T-cell (primary cell): ENCODE data around the gene GPR31. TPM values are rescaled to one million over a fixed set of nuclear protein-coding genes. Genes with fewer than 3 reads are reported as not detected.

Source experiments
- ATAC-seq, 4 experiments: fragments of 200-7000 bp in 3 of 4; fragments of 150-1000 bp in 1 of 4; cut with Tn5 transposase; replicated peaks in 1 of 4; 1 replicate in 3 of 4; 2 replicates in 1 of 4; pipeline ENCODE4 v1.10.0; 2021; ENCODE audit warnings: moderate library complexity in 3 of 4, mild to moderate bottlenecking in 2 of 4, moderate number of reproducible peaks in 1 of 4
- CTCF ChIA-PET, 2 donors: fragments of 300-600 bp; sonication (Branson Sonifier 250); formaldehyde crosslinking; loops; one replicate each; lab custom pipeline; 2022; ENCODE audit warnings: antibody characterized with exemption in 2 of 2; lab: Charles Lee
- POLR2A ChIA-PET, 2 donors: fragments of 300-600 bp; sonication (Branson Sonifier 250); formaldehyde crosslinking; loops; one replicate each; lab custom pipeline; 2022; ENCODE audit warnings: antibody characterized with exemption in 2 of 2; lab: Charles Lee
- DNase-seq, 35 experiments: peaks; one replicate each; pipeline versions ENCODE4 v3.0.0 to v3.0.0-alpha.2; 2013 to 2023
- H3K27ac ChIP-seq: one replicate; pipeline ENCODE4 v1.5.1; 2013; ENCODE audit warnings: low read length
- H3K27me3 ChIP-seq, 2 experiments: replicated peaks in 1 of 2; 1 replicate in 1 of 2; 2 replicates in 1 of 2; pipeline versions ENCODE4 v1.6.1 to v1.7.0; 2013; ENCODE audit warnings: low read length in 1 of 2, mixed read lengths in 1 of 2; ENCODE audit not compliant: control insufficient read depth in 2 of 2, insufficient read depth in 2 of 2; ENCODE audit errors: extremely low read depth in 1 of 2
- H3K36me3 ChIP-seq, 2 donors: 1 replicate in 1 of 2; 2 replicates in 1 of 2; pipeline versions ENCODE4 v1.6.1 to v1.7.0; 2013; ENCODE audit warnings: low read length in 1 of 2; ENCODE audit not compliant: control insufficient read depth in 2 of 2, insufficient read depth in 1 of 2; ENCODE audit errors: extremely low read depth in 1 of 2
- H3K4me1 ChIP-seq, 2 experiments: 1 replicate in 1 of 2; 2 replicates in 1 of 2; pipeline versions ENCODE4 v1.6.1 to v1.7.0; 2013; ENCODE audit warnings: low read length in 2 of 2, mixed read lengths in 1 of 2; ENCODE audit not compliant: insufficient read depth in 2 of 2, control insufficient read depth in 1 of 2; ENCODE audit errors: extremely low read depth in 1 of 2
- H3K4me3 ChIP-seq, 2 donors: 1 replicate in 1 of 2; 2 replicates in 1 of 2; pipeline versions ENCODE4 v1.5.1 to v1.7.0; 2013; ENCODE audit warnings: mild to moderate bottlenecking in 2 of 2, low read length in 1 of 2, moderate library complexity in 1 of 2; ENCODE audit not compliant: control insufficient read depth in 1 of 2; ENCODE audit errors: extremely low read depth in 1 of 2
- H3K9me3 ChIP-seq: 2 replicates; pipeline ENCODE4 v1.7.0; 2013
- H3K27ac Mint-ChIP-seq, 2 donors: one replicate each; pipeline ENCODE4 v1.8.0; 2020 to 2021; ENCODE audit warnings: mild to moderate bottlenecking in 2 of 2, mixed read lengths in 2 of 2
- H3K27me3 Mint-ChIP-seq, 2 donors: one replicate each; pipeline ENCODE4 v1.8.0; 2021 to 2022; ENCODE audit warnings: mixed read lengths in 2 of 2
- H3K36me3 Mint-ChIP-seq: one replicate; pipeline ENCODE4 v1.8.0; 2021; ENCODE audit warnings: mixed read lengths
- H3K4me1 Mint-ChIP-seq, 3 donors: one replicate each; pipeline ENCODE4 v1.8.0; 2020 to 2022; ENCODE audit warnings: mixed read lengths in 3 of 3, mild to moderate bottlenecking in 1 of 3
- H3K4me3 Mint-ChIP-seq, 3 donors: one replicate each; pipeline ENCODE4 v1.8.0; 2020 to 2022; ENCODE audit warnings: mild to moderate bottlenecking in 3 of 3, mixed read lengths in 3 of 3, moderate library complexity in 3 of 3
- H3K9me3 Mint-ChIP-seq, 3 donors: one replicate each; pipeline ENCODE4 v1.8.0; 2020 to 2022; ENCODE audit warnings: mixed read lengths in 3 of 3
- whole genome bisulfite sequencing: methylation state at CpG from one replicate; pipeline ENCODE4 v1.1.5; 2013; ENCODE audit warnings: missing lambda C conversion rate; ENCODE audit not compliant: insufficient coverage; 5-methylcytosine and 5-hydroxymethylcytosine counted together
- total RNA-seq, 35 experiments: library from RNA in 6 of 35; stranded (reverse) in 6 of 35; fragments of 120-200 nt in 1 of 35; gene quantifications; one replicate each; pipeline versions ENCODE4 v1.2.1 to v1.2.4 and lab custom pipeline; 2013 to 2026

Gene GPR31
- total RNA-seq, 5 donors from 2014 or later (not counting 1 experiment from before 2014, with no cell fraction given) = not detected

DNA sequence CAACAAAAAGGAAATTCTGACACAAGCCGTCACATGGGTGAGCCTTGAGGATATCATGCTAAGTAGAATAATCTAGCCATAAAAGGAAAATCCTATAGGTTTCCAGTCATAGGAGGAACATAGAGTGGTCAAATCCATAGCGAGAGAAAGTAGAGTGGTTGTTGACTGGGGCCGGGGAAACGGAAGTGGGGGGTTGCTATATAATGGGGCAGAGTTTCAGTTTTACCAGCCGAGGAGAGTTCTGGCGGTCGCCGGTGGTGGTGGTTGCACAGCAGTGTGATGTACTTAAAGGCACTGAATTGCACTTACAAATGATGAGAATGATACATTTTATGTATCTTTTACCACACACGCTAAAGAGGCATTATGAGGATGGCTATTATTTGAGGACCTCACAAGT lies 4.9 kb downstream of the GPR31 start:
- peak in 1 of 4 experiments; percentile 71 for ATAC-seq
- DNase-seq = no peak
- Mint-ChIP-seq H3K9me3 (no peaks in the 10 kb centered on the region), H3K27me3 (peaks cover 2 to 5% of the 10 kb centered on the region in 2 donors), H3K4me1 (peaks cover 0 to 27% (median 12%) of the 10 kb centered on the region in 3 donors), H3K36me3 (no peaks in the 10 kb centered on the region), H3K27ac (no peak overlapping the region), H3K4me3 (peak overlapping the region; percentile 53 to 60 (median 57))
- Histone ChIP-seq H3K9me3 (no peaks in the 10 kb centered on the region), H3K36me3 (no peaks in the 10 kb centered on the region), H3K27me3 (no peaks in the 10 kb centered on the region), H3K4me1 (peaks cover 0 to 6% of the 10 kb centered on the region in 2 experiments), H3K27ac (peak overlapping the region; percentile 26), H3K4me3 (peak overlapping the region in 1 of 2 donors; percentile 41)
- CTCF ChIA-PET = interaction anchor here in 1 of 2 donors (0.8 kb wide), 1 partner anchor 378 kb away, joined by 3 read pairs; no protein-coding TSS in a partner anchor
- WGBS = 14% methylated on average over 3 of the region's 9 CpGs
- POLR2A ChIA-PET = no interaction called here

DNA sequence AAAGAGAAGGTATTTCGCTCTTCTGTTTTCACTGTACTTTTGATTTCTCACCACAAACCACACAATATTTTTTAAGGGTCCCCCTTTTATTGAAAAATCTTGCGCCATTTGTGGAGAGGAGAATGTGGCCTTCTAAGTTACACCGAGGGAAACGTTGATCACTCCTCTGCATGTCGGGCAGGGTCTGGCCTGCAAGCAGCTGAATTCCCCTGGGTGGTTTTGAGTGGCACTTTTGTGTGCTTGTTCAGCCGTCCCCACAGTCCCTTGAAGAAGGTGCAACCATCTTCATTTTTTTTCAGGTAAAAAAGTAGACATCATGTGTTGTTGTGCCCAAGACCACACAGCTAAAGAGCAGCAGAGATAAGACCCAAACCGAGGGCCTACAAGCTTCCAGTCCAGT lies 6.1 kb downstream of the GPR31 start:
- ChIA-PET CTCF (no interaction called here), POLR2A (no interaction called here)
- Histone ChIP-seq H3K4me3 (no peak overlapping the region), H3K36me3 (no peaks in the 10 kb centered on the region), H3K4me1 (peaks cover 0 to 6% of the 10 kb centered on the region in 2 experiments), H3K9me3 (no peaks in the 10 kb centered on the region), H3K27ac (no peak overlapping the region), H3K27me3 (no peaks in the 10 kb centered on the region)
- Mint-ChIP-seq H3K4me1 (peaks cover 0 to 27% (median 12%) of the 10 kb centered on the region in 3 donors), H3K27me3 (peaks cover 2 to 6% of the 10 kb centered on the region in 2 donors), H3K9me3 (no peaks in the 10 kb centered on the region), H3K27ac (peak overlapping the region; percentile 41 to 71), H3K36me3 (no peaks in the 10 kb centered on the region), H3K4me3 (no peak overlapping the region)
- WGBS = 89% methylated on average over 3 of the region's 7 CpGs
- DNase-seq (no peak), ATAC-seq (no peak)

- no peaks in the 10 kb centered on the region for H3K9me3 Mint-ChIP-seq
These were observed 6.7 kb downstream of the GPR31 start for GRCh38 chr6:167150941-167151549.

DNA sequence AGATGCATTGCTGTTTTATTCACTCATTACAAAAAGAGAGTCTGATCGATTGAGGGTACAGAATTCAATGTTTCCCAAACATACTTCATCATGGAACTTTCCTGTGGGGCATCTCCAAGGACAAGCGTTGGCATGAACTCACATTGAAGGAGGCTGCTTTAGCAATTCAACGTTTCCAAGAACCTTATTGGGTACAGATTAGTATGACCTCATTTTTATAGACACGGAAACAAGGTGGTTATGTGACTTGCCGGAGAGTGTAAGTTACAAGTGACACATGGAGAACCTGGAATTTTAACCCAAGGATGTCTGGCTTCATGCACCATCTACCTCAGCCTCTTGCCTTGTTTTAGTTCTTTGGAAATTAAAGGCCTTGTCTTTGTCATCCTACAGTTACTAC lies 8.8 kb downstream of the GPR31 start:
- Mint-ChIP-seq H3K27me3 (peaks cover 5 to 7% of the 10 kb centered on the region in 2 donors), H3K9me3 (no peaks in the 10 kb centered on the region), H3K4me1 (peaks cover 0 to 25% (median 12%) of the 10 kb centered on the region in 3 donors), H3K27ac (no peak overlapping the region), H3K4me3 (no peak overlapping the region), H3K36me3 (no peaks in the 10 kb centered on the region)
- H3K36me3 ChIP-seq = no peaks in the 10 kb centered on the region
- no peak overlapping the region for H3K27ac ChIP-seq
- WGBS = 87% methylated on average over 3 of the region's 5 CpGs
- H3K9me3 ChIP-seq = no peaks in the 10 kb centered on the region
- POLR2A ChIA-PET = no interaction called here
- CTCF ChIA-PET = interaction anchor here in 1 of 2 donors (1.0 kb wide), 1 partner anchor 11 kb away, joined by 3 read pairs; no protein-coding TSS in a partner anchor
- DNase-seq (no peak), ATAC-seq (no peak)
- no peak overlapping the region for H3K4me3 ChIP-seq
- H3K4me1 ChIP-seq = peaks cover 0 to 6% of the 10 kb centered on the region in 2 experiments
- no peaks in the 10 kb centered on the region for H3K27me3 ChIP-seq

More at GRCh38 chr6:167150941-167151549, 6.7 kb downstream of the GPR31 start:
- no peaks in the 10 kb centered on the region for H3K36me3 Mint-ChIP-seq
- WGBS = 57% methylated on average over 3 of the region's 6 CpGs
- peaks cover 2 to 10% of the 10 kb centered on the region in 2 donors for H3K27me3 Mint-ChIP-seq
- no peak overlapping the region for H3K27ac ChIP-seq
- DNase-seq = no peak
- no peak for ATAC-seq
- CTCF ChIA-PET = interaction anchor here in 1 of 2 donors (0.6 kb wide), 1 partner anchor 9 kb away, joined by 3 read pairs; no protein-coding TSS in a partner anchor
- peaks cover 0 to 27% (median 12%) of the 10 kb centered on the region in 3 donors for H3K4me1 Mint-ChIP-seq
- POLR2A ChIA-PET = no interaction called here
- no peaks in the 10 kb centered on the region for H3K9me3 ChIP-seq
- no peaks in the 10 kb centered on the region for H3K36me3 ChIP-seq
- H3K4me3 Mint-ChIP-seq = no peak overlapping the region
- H3K27me3 ChIP-seq = no peaks in the 10 kb centered on the region
- H3K4me1 ChIP-seq = peaks cover 0 to 6% of the 10 kb centered on the region in 2 experiments
- H3K27ac Mint-ChIP-seq = peak overlapping the region in 1 of 2 donors; percentile 71
- H3K4me3 ChIP-seq = no peak overlapping the region

DNA sequence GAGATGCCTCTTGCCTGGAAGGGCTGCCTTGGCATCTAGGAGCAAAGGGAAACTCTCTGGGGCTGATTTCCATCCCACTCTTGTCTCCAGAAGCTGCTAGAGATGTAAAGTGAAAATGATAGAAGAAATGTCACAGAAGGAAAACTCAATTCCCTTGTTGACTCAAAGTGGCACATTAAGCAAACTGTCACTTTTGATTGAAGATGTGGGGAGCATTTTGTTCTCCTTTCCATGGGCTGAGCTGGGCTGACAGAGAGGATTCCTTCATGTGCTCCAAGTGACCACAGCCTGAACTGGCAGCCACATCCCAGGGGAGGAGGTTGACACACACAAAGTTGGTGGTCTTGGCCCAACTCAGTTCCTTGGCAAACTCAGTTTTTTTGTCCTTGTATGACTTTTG lies 9.8 kb downstream of the GPR31 start:
- DNase-seq = no peak
- Mint-ChIP-seq H3K27me3 (peaks cover 4 to 5% of the 10 kb centered on the region in 2 donors), H3K9me3 (no peaks in the 10 kb centered on the region), H3K4me3 (no peak overlapping the region), H3K27ac (no peak overlapping the region), H3K36me3 (no peaks in the 10 kb centered on the region), H3K4me1 (peaks cover 0 to 17% (median 11%) of the 10 kb centered on the region in 3 donors)
- Histone ChIP-seq H3K4me3 (no peak overlapping the region), H3K4me1 (peaks cover 0 to 5% of the 10 kb centered on the region in 2 experiments), H3K27me3 (no peaks in the 10 kb centered on the region), H3K36me3 (no peaks in the 10 kb centered on the region), H3K27ac (no peak overlapping the region), H3K9me3 (no peaks in the 10 kb centered on the region)
- POLR2A ChIA-PET = no interaction called here
- ATAC-seq = no peak
- CTCF ChIA-PET = no interaction called here

DNA sequence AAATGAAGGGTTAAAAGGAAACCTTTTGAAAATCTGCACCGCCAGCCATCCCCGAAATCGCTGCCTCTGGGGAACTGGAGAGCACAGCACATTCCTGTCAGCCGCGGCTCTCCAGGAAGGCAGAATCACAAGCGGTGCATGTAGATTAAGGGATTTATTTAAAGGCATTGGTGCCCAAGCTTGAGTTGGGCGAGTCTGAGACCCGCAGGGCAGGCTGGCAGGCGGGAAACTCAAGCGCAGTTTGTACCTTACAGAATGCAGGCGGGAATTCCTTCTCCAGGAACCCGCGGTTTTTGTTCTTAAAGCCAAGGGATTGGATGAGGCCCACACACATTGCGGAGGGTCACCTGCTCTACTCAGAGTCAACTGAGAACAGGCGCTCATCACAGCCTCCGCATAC lies 10.8 kb downstream of the GPR31 start:
- CTCF ChIA-PET = no interaction called here
- Histone ChIP-seq H3K9me3 (no peaks in the 10 kb centered on the region), H3K4me3 (no peak overlapping the region), H3K27me3 (no peaks in the 10 kb centered on the region), H3K4me1 (peaks cover 0 to 5% of the 10 kb centered on the region in 2 experiments), H3K36me3 (no peaks in the 10 kb centered on the region), H3K27ac (no peak overlapping the region)
- WGBS = 89% methylated on average over 16 of the region's 16 CpGs
- POLR2A ChIA-PET = no interaction called here
- peaks cover 0 to 14% (median 13%) of the 10 kb centered on the region in 3 donors for H3K4me1 Mint-ChIP-seq
- DNase-seq (no peak), ATAC-seq (no peak)
- no peak overlapping the region for H3K4me3 Mint-ChIP-seq
- H3K36me3 Mint-ChIP-seq = no peaks in the 10 kb centered on the region
- H3K9me3 Mint-ChIP-seq = no peaks in the 10 kb centered on the region
- no peak overlapping the region for H3K27ac Mint-ChIP-seq
- peaks cover 4 to 5% of the 10 kb centered on the region in 2 donors for H3K27me3 Mint-ChIP-seq
